Panc1 (cell line): ENCODE measurements around the gene UPF2.

Source experiments
- POLR2AphosphoS5 ChIP-seq: IDR thresholded peaks from 2 replicates; pipeline ENCODE4 v1.6.1; 2012; ENCODE audit warnings: mild to moderate bottlenecking, low read depth, low read length, moderate library complexity
- REST ChIP-seq, 2 experiments: IDR thresholded peaks; 2 replicates each; pipeline ENCODE4 v1.6.1; 2011 to 2012; ENCODE audit warnings: low read depth in 2 of 2, control low read depth in 1 of 2, low read length in 1 of 2, mild to moderate bottlenecking in 1 of 2, moderate library complexity in 1 of 2; ENCODE audit not compliant: insufficient read depth in 1 of 2
- SIN3A ChIP-seq: IDR thresholded peaks from 2 replicates; pipeline ENCODE4 v1.6.1; 2012; ENCODE audit warnings: low read depth, mild to moderate bottlenecking, low read length, moderate library complexity, borderline replicate concordance; ENCODE audit not compliant: insufficient read depth
- TCF7L2 ChIP-seq: IDR thresholded peaks from 2 replicates; pipeline ENCODE4 v1.6.1; 2011; ENCODE audit warnings: mild to moderate bottlenecking, low read depth, low read length, inconsistent platforms
- TF ChIP-seq, protein P1 (sequence below): fragments of 450-650 bp; IDR thresholded peaks from 2 replicates; pipeline ENCODE4 v1.5.1; 2017; ENCODE audit warnings: mild to moderate bottlenecking

DNA sequence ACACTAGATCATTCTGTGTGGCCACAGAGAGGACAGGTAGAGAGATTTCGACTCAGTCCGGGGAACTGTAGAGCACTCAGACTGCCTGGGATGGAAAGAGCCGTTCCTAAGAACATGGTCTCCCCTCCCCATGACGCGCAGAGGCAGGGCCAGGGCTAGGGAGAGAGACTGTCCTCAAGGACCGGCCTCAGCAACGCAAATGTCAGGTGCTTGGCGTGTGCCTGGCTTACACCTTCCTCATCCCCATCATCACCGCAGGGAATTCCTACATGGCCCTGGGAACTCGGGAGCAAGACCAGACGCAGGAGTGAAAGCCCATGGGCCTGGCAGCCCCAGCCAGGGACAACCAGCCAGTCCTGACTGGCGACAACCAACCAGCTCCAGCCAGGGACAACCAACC lies 163.8 kb downstream of the UPF2 start:
- TF ChIP-seq POLR2AphosphoS5 (no peak), SIN3A (no peak), TCF7L2 (no peak), REST (IDR thresholded peaks at IDR 0.05; ENCODE audit: insufficient read depth in 1 of 2, low read depth in 2 of 2, low read length in 1 of 2) (no peak)
- TF ChIP-seq, protein P1, sequence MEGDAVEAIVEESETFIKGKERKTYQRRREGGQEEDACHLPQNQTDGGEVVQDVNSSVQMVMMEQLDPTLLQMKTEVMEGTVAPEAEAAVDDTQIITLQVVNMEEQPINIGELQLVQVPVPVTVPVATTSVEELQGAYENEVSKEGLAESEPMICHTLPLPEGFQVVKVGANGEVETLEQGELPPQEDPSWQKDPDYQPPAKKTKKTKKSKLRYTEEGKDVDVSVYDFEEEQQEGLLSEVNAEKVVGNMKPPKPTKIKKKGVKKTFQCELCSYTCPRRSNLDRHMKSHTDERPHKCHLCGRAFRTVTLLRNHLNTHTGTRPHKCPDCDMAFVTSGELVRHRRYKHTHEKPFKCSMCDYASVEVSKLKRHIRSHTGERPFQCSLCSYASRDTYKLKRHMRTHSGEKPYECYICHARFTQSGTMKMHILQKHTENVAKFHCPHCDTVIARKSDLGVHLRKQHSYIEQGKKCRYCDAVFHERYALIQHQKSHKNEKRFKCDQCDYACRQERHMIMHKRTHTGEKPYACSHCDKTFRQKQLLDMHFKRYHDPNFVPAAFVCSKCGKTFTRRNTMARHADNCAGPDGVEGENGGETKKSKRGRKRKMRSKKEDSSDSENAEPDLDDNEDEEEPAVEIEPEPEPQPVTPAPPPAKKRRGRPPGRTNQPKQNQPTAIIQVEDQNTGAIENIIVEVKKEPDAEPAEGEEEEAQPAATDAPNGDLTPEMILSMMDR, result no peak
